Activated CD4-positive, alpha-beta memory T cell treated with anti-CD3 and anti-CD28 coated beads, Interleukin-2, amount 10 ng/mL, durations not matched to agents 7 days and 5 days (primary cell): ENCODE results near the gene FOXN1. TPM values are rescaled to one million over a fixed set of nuclear protein-coding genes. Genes with fewer than 3 reads are reported as not detected.
"Not testable (repeated sequence)": the region's sequence is repeated elsewhere in the genome, so short reads cannot be mapped to it uniquely, and the experiment has no call there.

Experiments
- CTCF ChIA-PET: fragments of 350-600 bp; sonication (Branson Sonifier 250); formaldehyde crosslinking; loops from one replicate; lab custom pipeline; 2021; ENCODE audit warnings: antibody characterized with exemption, inconsistent platforms; lab: Charles Lee
- POLR2A ChIA-PET: fragments of 350-600 bp; sonication (Branson Sonifier 250); formaldehyde crosslinking; loops from one replicate; lab custom pipeline; 2021; ENCODE audit warnings: antibody characterized with exemption; lab: Charles Lee
- DNase-seq: peaks from one replicate; pipeline ENCODE4 v3.0.0-alpha.2; 2020
- H3K27ac Mint-ChIP-seq: one replicate; pipeline ENCODE4 v1.8.0; 2021; ENCODE audit warnings: mild to moderate bottlenecking, mixed read lengths
- H3K27me3 Mint-ChIP-seq: one replicate; pipeline ENCODE4 v1.8.0; 2021; ENCODE audit warnings: mixed read lengths
- H3K36me3 Mint-ChIP-seq: one replicate; pipeline ENCODE4 v1.8.0; 2021; ENCODE audit warnings: low read depth, mixed read lengths
- H3K4me1 Mint-ChIP-seq: one replicate; pipeline ENCODE4 v1.8.0; 2021; ENCODE audit warnings: mixed read lengths
- H3K4me3 Mint-ChIP-seq: one replicate; pipeline ENCODE4 v1.8.0; 2021; ENCODE audit warnings: mild to moderate bottlenecking, mixed read lengths
- H3K9me3 Mint-ChIP-seq: one replicate; pipeline ENCODE4 v1.8.0; 2021; ENCODE audit warnings: mixed read lengths
- total RNA-seq, 2 experiments: library from RNA; stranded (reverse); gene quantifications; one replicate each; pipeline ENCODE4 v1.2.3, GENCODE V29; 2021

Gene FOXN1
- total RNA-seq: not detected

- no peaks in the 10 kb centered on the region for H3K9me3 Mint-ChIP-seq
- no peak within 1 kb of the TSS for H3K4me3 Mint-ChIP-seq
- no peak within 1 kb of the TSS for H3K27ac Mint-ChIP-seq
- POLR2A ChIA-PET: no interaction called here
- no peak for DNase-seq
- peaks cover 16% of the 10 kb centered on the region for H3K27me3 Mint-ChIP-seq
- CTCF ChIA-PET: no interaction called here
- H3K36me3 Mint-ChIP-seq: no peaks in the 10 kb centered on the region
- H3K4me1 Mint-ChIP-seq: no peaks in the 10 kb centered on the region
Measured at GRCh38 chr17:28505986-28506665, at the start of gene FOXN1. TSS of gene FOXN1 (plus strand) at chr17:28506348. CDS start at chr17:28523970, 17,622 bp downstream.

GRCh38 chr17:28457890-28458289 lies 48.3 kb upstream of the FOXN1 start:
- Mint-ChIP-seq H3K4me3 (no peak overlapping the region), H3K27me3 (peaks cover 3% of the 10 kb centered on the region), H3K36me3 (no peaks in the 10 kb centered on the region), H3K4me1 (no peaks in the 10 kb centered on the region), H3K9me3 (no peaks in the 10 kb centered on the region), H3K27ac (no peak overlapping the region)
- ChIA-PET POLR2A (no interaction called here), CTCF (no interaction called here)
- no peak for DNase-seq

- H3K4me3 Mint-ChIP-seq, POLR2A ChIA-PET, CTCF ChIA-PET, H3K27me3 Mint-ChIP-seq, DNase-seq, H3K9me3 Mint-ChIP-seq, H3K4me1 Mint-ChIP-seq, H3K27ac Mint-ChIP-seq, H3K36me3 Mint-ChIP-seq: not testable (repeated sequence)
Measured at GRCh38 chr17:28458881-28459280, 47.3 kb upstream of the FOXN1 start.

DNA sequence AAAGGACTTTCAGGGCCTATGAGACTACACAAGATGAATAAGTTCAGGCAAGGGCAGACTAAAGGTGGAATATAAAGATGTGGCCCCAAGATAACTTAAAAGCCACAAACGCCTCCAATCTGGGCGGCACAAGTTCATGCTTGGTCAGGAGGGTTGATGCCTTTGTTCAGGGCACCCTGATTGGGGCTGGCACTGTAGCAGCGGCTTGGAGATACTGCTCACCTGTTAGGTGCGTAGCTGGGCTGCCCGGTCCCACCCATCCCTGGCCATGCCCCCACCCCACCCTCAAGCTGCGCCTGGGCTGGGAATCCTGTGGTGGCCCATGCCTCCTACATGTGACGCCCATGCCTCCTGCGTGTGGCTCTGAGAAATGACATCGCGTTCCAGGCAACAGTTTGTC lies 45.2 kb upstream of the FOXN1 start:
- no peaks in the 10 kb centered on the region for H3K4me1 Mint-ChIP-seq
- POLR2A ChIA-PET: no interaction called here
- H3K27ac Mint-ChIP-seq: no peak overlapping the region
- DNase-seq: no peak
- no peaks in the 10 kb centered on the region for H3K36me3 Mint-ChIP-seq
- CTCF ChIA-PET: no interaction called here
- H3K27me3 Mint-ChIP-seq: peaks cover 4% of the 10 kb centered on the region
- no peaks in the 10 kb centered on the region for H3K9me3 Mint-ChIP-seq
- H3K4me3 Mint-ChIP-seq: no peak overlapping the region

DNA sequence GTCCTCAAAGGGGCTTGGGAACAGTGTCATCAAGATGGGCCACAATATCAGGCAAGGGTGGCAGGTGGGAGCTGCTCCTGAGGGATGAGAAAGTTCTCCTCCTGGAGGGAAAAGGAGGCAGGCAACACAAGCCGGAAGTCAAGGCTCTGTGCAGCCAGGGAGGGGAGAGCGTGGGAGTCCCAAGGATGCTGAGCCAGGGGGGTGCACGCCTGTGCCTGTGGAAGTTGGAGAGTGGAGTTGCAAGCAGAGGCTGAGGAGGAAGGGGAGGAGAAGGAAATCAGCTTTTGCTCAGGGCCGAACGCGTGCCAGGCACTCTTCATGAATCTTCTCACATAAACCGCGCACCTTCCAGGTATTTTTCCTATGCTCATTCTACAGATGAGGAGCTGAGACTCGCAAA lies 40.1 kb upstream of the FOXN1 start:
- H3K4me3 Mint-ChIP-seq: no peak overlapping the region
- H3K36me3 Mint-ChIP-seq: no peaks in the 10 kb centered on the region
- no peak overlapping the region for H3K27ac Mint-ChIP-seq
- no peaks in the 10 kb centered on the region for H3K9me3 Mint-ChIP-seq
- no peak for DNase-seq
- CTCF ChIA-PET: no interaction called here
- peaks cover 7% of the 10 kb centered on the region for H3K27me3 Mint-ChIP-seq
- H3K4me1 Mint-ChIP-seq: peaks cover 34% of the 10 kb centered on the region
- POLR2A ChIA-PET: no interaction called here

DNA sequence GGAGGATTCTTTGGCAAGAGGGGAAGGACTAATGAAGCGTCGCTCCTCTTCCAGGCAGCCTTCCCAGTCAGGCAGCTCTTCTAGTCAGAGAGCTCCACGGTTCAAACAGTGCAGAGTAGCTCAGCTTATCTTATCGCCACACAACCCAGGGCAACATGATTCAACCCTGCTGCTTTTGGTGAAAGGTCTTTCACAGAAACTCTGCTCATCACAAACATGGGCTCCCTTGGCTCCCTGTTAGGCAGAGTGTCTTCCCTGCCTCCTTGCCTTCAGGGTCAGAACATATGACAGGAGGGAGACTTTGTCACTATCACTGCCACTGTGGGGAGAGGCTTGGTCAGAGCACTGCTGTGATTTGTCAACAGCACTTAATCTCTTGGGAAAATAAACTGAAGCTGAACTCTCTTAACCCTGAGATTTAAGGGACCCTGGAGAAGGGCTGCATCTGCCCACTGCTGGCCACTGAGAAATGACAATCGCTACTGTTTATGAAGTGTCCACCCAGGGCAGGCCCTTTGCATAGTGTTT lies 39.6 kb upstream of the FOXN1 start:
- POLR2A ChIA-PET: no interaction called here
- H3K27me3 Mint-ChIP-seq: peaks cover 7% of the 10 kb centered on the region
- H3K4me3 Mint-ChIP-seq: no peak overlapping the region
- no peak for DNase-seq
- CTCF ChIA-PET: interaction anchor here (1.6 kb wide), 1 partner anchor 215 kb away, joined by 3 read pairs; no protein-coding TSS in a partner anchor
- no peaks in the 10 kb centered on the region for H3K9me3 Mint-ChIP-seq
- no peak overlapping the region for H3K27ac Mint-ChIP-seq
- peaks cover 34% of the 10 kb centered on the region for H3K4me1 Mint-ChIP-seq
- no peaks in the 10 kb centered on the region for H3K36me3 Mint-ChIP-seq

DNA sequence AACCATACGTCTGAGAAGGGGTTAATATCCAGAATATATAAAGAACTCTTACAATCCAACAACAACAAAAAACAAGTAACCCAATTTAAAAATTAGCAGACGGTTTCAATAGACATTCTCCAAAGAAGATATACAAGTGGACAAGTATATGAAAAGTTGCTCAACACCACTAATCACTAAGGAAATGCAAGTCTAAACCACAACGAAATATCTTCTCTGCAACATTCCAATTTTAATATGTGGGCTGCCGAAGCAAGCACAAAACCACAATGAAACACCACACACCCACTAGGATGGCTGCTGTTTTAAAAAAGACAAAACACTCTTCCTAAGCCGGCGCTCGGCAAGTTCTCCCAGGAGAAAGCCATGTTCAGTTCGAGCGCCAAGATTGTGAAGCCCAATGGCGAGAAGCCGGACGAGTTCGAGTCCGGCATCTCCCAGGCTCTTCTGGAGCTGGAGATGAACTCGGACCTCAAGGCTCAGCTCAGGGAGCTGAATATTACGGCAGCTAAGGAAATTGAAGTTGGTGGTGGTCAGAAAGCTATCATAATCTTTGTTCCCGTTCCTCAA lies 38.6 kb upstream of the FOXN1 start:
- peaks cover 34% of the 10 kb centered on the region for H3K4me1 Mint-ChIP-seq
- DNase-seq: no peak
- H3K36me3 Mint-ChIP-seq: no peaks in the 10 kb centered on the region
- no peak overlapping the region for H3K27ac Mint-ChIP-seq
- H3K27me3 Mint-ChIP-seq: peaks cover 7% of the 10 kb centered on the region
- CTCF ChIA-PET: interaction anchor here (1.6 kb wide), 1 partner anchor 216 kb away, joined by 3 read pairs; no protein-coding TSS in a partner anchor
- no peaks in the 10 kb centered on the region for H3K9me3 Mint-ChIP-seq
- no peak overlapping the region for H3K4me3 Mint-ChIP-seq
- POLR2A ChIA-PET: no interaction called here

DNA sequence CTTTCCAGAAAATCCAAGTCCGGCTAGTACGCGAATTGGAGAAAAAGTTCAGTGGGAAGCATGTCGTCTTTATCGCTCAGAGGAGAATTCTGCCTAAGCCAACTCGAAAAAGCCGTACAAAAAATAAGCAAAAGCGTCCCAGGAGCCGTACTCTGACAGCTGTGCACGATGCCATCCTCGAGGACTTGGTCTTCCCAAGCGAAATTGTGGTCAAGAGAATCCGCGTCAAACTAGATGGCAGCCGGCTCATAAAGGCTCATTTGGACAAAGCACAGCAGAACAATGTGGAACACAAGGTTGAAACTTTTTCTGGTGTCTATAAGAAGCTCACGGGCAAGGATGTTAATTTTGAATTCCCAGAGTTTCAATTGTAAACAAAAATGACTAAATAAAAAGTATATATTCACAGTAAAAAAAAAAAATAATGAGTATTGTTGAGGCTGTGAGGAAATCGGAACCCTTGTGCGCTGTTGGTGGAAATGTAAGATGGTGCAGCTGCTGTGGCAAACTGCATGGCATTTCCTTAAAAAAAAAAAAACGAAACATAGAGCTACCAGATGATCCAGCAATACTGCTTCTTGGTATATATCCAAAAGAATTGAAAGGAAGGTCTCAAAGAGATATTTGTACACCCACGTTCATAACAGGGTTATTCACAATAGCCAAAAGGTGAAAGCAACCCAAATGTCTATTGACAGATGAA lies 38.0 kb upstream of the FOXN1 start:
- DNase-seq, POLR2A ChIA-PET: not testable (repeated sequence)
- CTCF ChIA-PET: interaction anchor here (1.6 kb wide), 1 partner anchor 216 kb away, joined by 3 read pairs; no protein-coding TSS in a partner anchor

GRCh38 chr17:28468781-28469180 lies 37.4 kb upstream of the FOXN1 start:
- ChIA-PET POLR2A (no interaction called here), CTCF (no interaction called here)
- Mint-ChIP-seq H3K4me1 (peaks cover 34% of the 10 kb centered on the region), H3K36me3 (no peaks in the 10 kb centered on the region), H3K27ac (no peak overlapping the region), H3K9me3 (no peaks in the 10 kb centered on the region), H3K4me3 (no peak overlapping the region), H3K27me3 (peaks cover 4% of the 10 kb centered on the region)
- DNase-seq: no peak

More for the DNA sequence above, 38.0 kb upstream of the FOXN1 start:
- H3K4me3 Mint-ChIP-seq, H3K36me3 Mint-ChIP-seq, H3K27me3 Mint-ChIP-seq, H3K27ac Mint-ChIP-seq, H3K9me3 Mint-ChIP-seq: not testable (repeated sequence)
- H3K4me1 Mint-ChIP-seq: peaks cover 34% of the 10 kb centered on the region

DNA sequence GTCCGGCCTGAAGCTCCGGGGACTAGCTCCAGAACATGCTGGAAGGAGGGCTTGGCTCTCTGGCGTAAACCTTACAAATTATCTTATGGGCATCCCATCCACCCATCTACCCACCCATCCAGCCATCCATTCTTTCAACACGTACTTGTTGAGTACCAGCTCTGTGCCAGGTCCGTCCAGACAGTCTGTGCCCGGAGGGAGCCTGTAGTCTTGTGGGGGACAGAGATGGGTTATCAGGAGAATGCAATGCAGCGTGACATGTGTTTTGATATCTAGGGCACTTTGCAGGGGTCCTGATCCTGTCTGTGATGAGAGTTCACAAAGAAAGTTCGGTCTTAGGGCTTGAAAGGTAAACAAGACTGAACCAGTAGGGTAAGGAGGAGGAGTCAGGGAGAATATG lies 36.8 kb upstream of the FOXN1 start:
- Mint-ChIP-seq H3K9me3 (no peaks in the 10 kb centered on the region), H3K36me3 (no peaks in the 10 kb centered on the region), H3K27ac (no peak overlapping the region), H3K4me1 (peaks cover 34% of the 10 kb centered on the region), H3K27me3 (peaks cover 4% of the 10 kb centered on the region), H3K4me3 (no peak overlapping the region)
- ChIA-PET CTCF (no interaction called here), POLR2A (no interaction called here)
- no peak for DNase-seq

- POLR2A ChIA-PET: no interaction called here
- CTCF ChIA-PET: no interaction called here
- no peak for DNase-seq
- H3K27me3 Mint-ChIP-seq: peaks cover 4% of the 10 kb centered on the region
- no peak overlapping the region for H3K27ac Mint-ChIP-seq
- no peak overlapping the region for H3K4me3 Mint-ChIP-seq
- H3K4me1 Mint-ChIP-seq: peaks cover 37% of the 10 kb centered on the region
- no peaks in the 10 kb centered on the region for H3K36me3 Mint-ChIP-seq
- no peaks in the 10 kb centered on the region for H3K9me3 Mint-ChIP-seq
Measured at GRCh38 chr17:28470266-28470913, 35.8 kb upstream of the FOXN1 start.

DNA sequence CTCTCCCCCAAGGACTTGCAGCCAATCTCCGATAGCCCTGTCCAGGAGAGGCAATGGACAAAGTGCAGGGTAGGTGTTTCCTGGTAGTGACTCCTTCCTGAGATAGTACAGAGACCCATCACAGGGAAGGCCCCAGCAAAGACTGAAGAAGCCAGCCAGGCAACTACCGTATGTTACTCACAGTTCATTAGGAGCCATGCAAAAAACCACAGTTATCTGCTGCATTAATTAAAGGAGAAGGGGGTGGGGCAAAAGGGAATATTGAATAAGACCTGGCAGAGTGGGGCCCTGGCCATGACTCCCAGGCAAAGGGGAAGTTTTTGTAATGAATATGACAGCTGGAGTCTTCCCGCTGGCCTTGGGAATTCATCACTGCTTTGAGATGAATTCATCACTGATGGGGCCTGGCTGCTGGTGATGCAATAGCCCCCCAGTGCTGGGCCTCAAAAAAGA lies 35.2 kb upstream of the FOXN1 start:
- ChIA-PET POLR2A (no interaction called here), CTCF (no interaction called here)
- H3K27me3 Mint-ChIP-seq: peaks cover 3% of the 10 kb centered on the region
- no peaks in the 10 kb centered on the region for H3K36me3 Mint-ChIP-seq
- no peak overlapping the region for H3K4me3 Mint-ChIP-seq
- no peak overlapping the region for H3K27ac Mint-ChIP-seq
- no peak for DNase-seq
- H3K4me1 Mint-ChIP-seq: peaks cover 42% of the 10 kb centered on the region
- H3K9me3 Mint-ChIP-seq: no peaks in the 10 kb centered on the region
